Anterior cingulate cortex (tissue), 58 donors: Measurements from ENCODE around the gene MLNR.

Experiments used
- DNase-seq, 58 donors: peaks; one replicate each; lab custom pipeline; 2025; lab: John Stamatoyannopoulos, UW

The MLNR gene

GRCh38 chr13:49225223-49226042, 5.3 kb downstream of the MLNR start:
- no peak for DNase-seq

- no peak for DNase-seq
These were observed 6.5 kb downstream of the MLNR start for GRCh38 chr13:49226613-49227012.

- no peak for DNase-seq
These were observed 14.6 kb downstream of the MLNR start for GRCh38 chr13:49234741-49235140.

- DNase-seq = no peak
These were observed 15.8 kb downstream of the MLNR start for GRCh38 chr13:49235856-49236431.

- no peak for DNase-seq
These were observed 18.5 kb downstream of the MLNR start for GRCh38 chr13:49238621-49239020.

- no peak for DNase-seq
These were observed 19.9 kb downstream of the MLNR start for GRCh38 chr13:49240017-49240416.

- DNase-seq = no peak
These were observed 21.2 kb downstream of the MLNR start for GRCh38 chr13:49241296-49241695.

- DNase-seq = no peak
These were observed 25.0 kb downstream of the MLNR start for GRCh38 chr13:49245101-49245500.

- peak in 3 of 58 donors; percentile 30 to 53 (median 36) for DNase-seq
These were observed 26.9 kb downstream of the MLNR start for GRCh38 chr13:49246850-49247642.

GRCh38 chr13:49247643-49248621, 27.8 kb downstream of the MLNR start, which contains the start of gene CDADC1:
Gene CDADC1 (plus strand): TSS chr13:49247925. CDS start chr13:49248038, 113 bp downstream.
- peak; percentile 46 to 98 (median 92) for DNase-seq

- DNase-seq = peak in 1 of 58 donors; percentile 31
These were observed 28.5 kb downstream of the MLNR start for GRCh38 chr13:49248622-49249002.

- no peak for DNase-seq
These were observed 31.2 kb downstream of the MLNR start for GRCh38 chr13:49251326-49251725.

- no peak for DNase-seq
These were observed 33.2 kb downstream of the MLNR start for GRCh38 chr13:49253310-49253709.

GRCh38 chr13:49254007-49254406, 33.9 kb downstream of the MLNR start:
- DNase-seq = no peak

- DNase-seq = no peak
These were observed 36.7 kb downstream of the MLNR start for GRCh38 chr13:49256841-49257240.

- no peak for DNase-seq
These were observed 38.1 kb downstream of the MLNR start for GRCh38 chr13:49258089-49258796.

GRCh38 chr13:49259586-49259985, 39.4 kb downstream of the MLNR start:
- DNase-seq = no peak

- DNase-seq = no peak
These were observed 42.5 kb downstream of the MLNR start for GRCh38 chr13:49262634-49263033.

- no peak for DNase-seq
These were observed 45.7 kb downstream of the MLNR start for GRCh38 chr13:49265822-49266221.
